ENCODE data around the gene CCDC171.

- TF ChIP-seq, protein P1, sequence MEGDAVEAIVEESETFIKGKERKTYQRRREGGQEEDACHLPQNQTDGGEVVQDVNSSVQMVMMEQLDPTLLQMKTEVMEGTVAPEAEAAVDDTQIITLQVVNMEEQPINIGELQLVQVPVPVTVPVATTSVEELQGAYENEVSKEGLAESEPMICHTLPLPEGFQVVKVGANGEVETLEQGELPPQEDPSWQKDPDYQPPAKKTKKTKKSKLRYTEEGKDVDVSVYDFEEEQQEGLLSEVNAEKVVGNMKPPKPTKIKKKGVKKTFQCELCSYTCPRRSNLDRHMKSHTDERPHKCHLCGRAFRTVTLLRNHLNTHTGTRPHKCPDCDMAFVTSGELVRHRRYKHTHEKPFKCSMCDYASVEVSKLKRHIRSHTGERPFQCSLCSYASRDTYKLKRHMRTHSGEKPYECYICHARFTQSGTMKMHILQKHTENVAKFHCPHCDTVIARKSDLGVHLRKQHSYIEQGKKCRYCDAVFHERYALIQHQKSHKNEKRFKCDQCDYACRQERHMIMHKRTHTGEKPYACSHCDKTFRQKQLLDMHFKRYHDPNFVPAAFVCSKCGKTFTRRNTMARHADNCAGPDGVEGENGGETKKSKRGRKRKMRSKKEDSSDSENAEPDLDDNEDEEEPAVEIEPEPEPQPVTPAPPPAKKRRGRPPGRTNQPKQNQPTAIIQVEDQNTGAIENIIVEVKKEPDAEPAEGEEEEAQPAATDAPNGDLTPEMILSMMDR (IDR thresholded peaks at IDR 0.05; ENCODE audit: insufficient read depth, low read depth, low read length): no peak
- no peak for TF ChIP-seq EZH2 (IDR thresholded peaks at IDR 0.05; ENCODE audit: insufficient read depth, low read length)
Measured at GRCh38 chr9:15531380-15531779, 21.5 kb upstream of the CCDC171 start.

Data from astrocyte (in vitro differentiated cells and primary cell).